Adrenal gland (tissue), 5 donors: ENCODE measurements around the gene WDR4.
"Not testable (repeated sequence)": the region's sequence is repeated elsewhere in the genome, so short reads cannot be mapped to it uniquely, and the experiment has no call there.

ENCODE experiments used
- POLR2A ChIP-seq, 2 donors: fragments of 450-650 bp; IDR thresholded peaks; one replicate each; pipeline ENCODE4 v1.6.1; 2017; ENCODE audit warnings: antibody characterized with exemption in 2 of 2, mild to moderate bottlenecking in 2 of 2, moderate library complexity in 1 of 2
- TF ChIP-seq, protein P1 (sequence below), 6 experiments: fragments of 450-650 bp in 4 of 6; fragments of 200-600 bp in 2 of 6; sonication (generic) in 1 of 6; IDR thresholded peaks; 1 replicate in 5 of 6; 2 replicates in 1 of 6; pipeline versions ENCODE4 v1.5.1 to v1.8.0; 2016 to 2021; ENCODE audit warnings: antibody characterized with exemption in 6 of 6, mild to moderate bottlenecking in 2 of 6, moderate library complexity in 1 of 6
- donor health status: DM: no; HTN: no; CAD: no.

DNA sequence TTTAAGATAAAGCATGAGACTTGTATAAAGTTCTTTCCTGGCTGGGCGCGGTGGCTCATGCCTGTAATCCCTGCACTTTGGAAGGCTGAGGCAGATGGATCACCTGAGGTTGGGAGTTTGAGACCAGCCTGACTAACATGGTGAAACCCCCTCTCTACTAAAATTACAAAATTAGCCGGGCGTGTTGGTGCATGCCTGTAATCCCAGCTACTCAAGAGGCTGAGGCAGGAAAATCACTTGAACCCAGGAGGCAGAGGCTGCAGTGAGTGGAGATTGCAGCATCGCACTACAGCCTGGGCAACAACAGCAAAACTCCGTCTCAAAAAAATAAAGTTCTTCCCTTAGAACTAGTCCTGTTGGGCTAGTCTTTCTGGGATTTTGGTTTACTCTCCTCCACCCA, 32.6 kb upstream of the WDR4 start:
- TF ChIP-seq, protein P1, sequence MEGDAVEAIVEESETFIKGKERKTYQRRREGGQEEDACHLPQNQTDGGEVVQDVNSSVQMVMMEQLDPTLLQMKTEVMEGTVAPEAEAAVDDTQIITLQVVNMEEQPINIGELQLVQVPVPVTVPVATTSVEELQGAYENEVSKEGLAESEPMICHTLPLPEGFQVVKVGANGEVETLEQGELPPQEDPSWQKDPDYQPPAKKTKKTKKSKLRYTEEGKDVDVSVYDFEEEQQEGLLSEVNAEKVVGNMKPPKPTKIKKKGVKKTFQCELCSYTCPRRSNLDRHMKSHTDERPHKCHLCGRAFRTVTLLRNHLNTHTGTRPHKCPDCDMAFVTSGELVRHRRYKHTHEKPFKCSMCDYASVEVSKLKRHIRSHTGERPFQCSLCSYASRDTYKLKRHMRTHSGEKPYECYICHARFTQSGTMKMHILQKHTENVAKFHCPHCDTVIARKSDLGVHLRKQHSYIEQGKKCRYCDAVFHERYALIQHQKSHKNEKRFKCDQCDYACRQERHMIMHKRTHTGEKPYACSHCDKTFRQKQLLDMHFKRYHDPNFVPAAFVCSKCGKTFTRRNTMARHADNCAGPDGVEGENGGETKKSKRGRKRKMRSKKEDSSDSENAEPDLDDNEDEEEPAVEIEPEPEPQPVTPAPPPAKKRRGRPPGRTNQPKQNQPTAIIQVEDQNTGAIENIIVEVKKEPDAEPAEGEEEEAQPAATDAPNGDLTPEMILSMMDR (IDR thresholded peaks at IDR 0.05), result not testable (repeated sequence)
- TF ChIP-seq POLR2A (IDR thresholded peaks at IDR 0.05), result not testable (repeated sequence)
